ENCODE data around the gene JAZF1.
A peak's percentile ranks its signal among the peaks of the same experiment; 100 is the strongest.
"Not testable (repeated sequence)": the region's sequence is repeated elsewhere in the genome, so short reads cannot be mapped to it uniquely, and the experiment has no call there.

JAZF1 gene

GRCh38 chr7:27925573-27926201 is 254.9 kb downstream of the JAZF1 start:
- Histone ChIP-seq H2BK120ac (ENCODE audit: low read depth, low read length) (no peak overlapping the region), H2BK15ac (ENCODE audit: low read length) (no peak overlapping the region), H3K4me3 (ENCODE audit: low read length in 2 of 2) (no peak overlapping the region), H2AK5ac (ENCODE audit: low read depth, low read length) (no peak overlapping the region), H3K27me3 (ENCODE audit: control insufficient read depth in 3 of 3, insufficient read depth in 3 of 3, low read depth in 1 of 3, low read length in 3 of 3) (peaks cover 0 to 24% (median 0%) of the 10 kb centered on the region in 3 experiments), H3K9ac (ENCODE audit: low read depth, low read length, poor library complexity) (no peak overlapping the region), H4K8ac (ENCODE audit: low read depth, low read length) (no peak overlapping the region), H3K9me3 (replicated peaks in 1 of 2; ENCODE audit: control insufficient read depth in 2 of 2, insufficient read depth in 1 of 2, low read depth in 1 of 2, low read length in 2 of 2) (no peaks in the 10 kb centered on the region), H3K18ac (ENCODE audit: low read length) (no peak overlapping the region), H3K4me2 (ENCODE audit: insufficient read depth, low read length, poor library complexity, severe bottlenecking) (no peak overlapping the region), H3K4ac (ENCODE audit: low read length) (no peak overlapping the region), H4K91ac (ENCODE audit: low read depth, low read length, poor library complexity) (no peak overlapping the region), H3K4me1 (ENCODE audit: control insufficient read depth in 2 of 2, insufficient read depth in 1 of 2, low read depth in 1 of 2, low read length in 2 of 2) (peaks cover 1 to 4% of the 10 kb centered on the region in 2 donors), H2AFZ (ENCODE audit: low read length) (no peak overlapping the region), H3K14ac (ENCODE audit: low read length) (no peak overlapping the region), H3K79me1 (ENCODE audit: low read depth, low read length) (no peaks in the 10 kb centered on the region), H3K27ac (replicated peaks; ENCODE audit: low read length) (no peak overlapping the region), H2BK12ac (ENCODE audit: low read length) (no peak overlapping the region), H2BK5ac (ENCODE audit: low read length) (no peak overlapping the region), H3K36me3 (replicated peaks in 1 of 2; ENCODE audit: control insufficient read depth in 2 of 2, insufficient read depth in 2 of 2, low read length in 2 of 2) (no peaks in the 10 kb centered on the region), H3K23ac (ENCODE audit: low read depth, low read length, poor library complexity) (no peak overlapping the region)
- DNase-seq (ENCODE audit: low spot score): no peak
- WGBS, 2 donors (ENCODE audit: extremely low coverage in 2 of 2, insufficient read length in 2 of 2, insufficient replicate concordance in 1 of 2): no CpG with 5 or more reads among the region's 6 CpGs

GRCh38 chr7:27923642-27923980 is 257.0 kb downstream of the JAZF1 start:
- H3K36me3 ChIP-seq (replicated peaks in 1 of 2; ENCODE audit: control insufficient read depth in 2 of 2, insufficient read depth in 2 of 2, low read length in 2 of 2): no peaks in the 10 kb centered on the region
- no peak overlapping the region for H2BK15ac ChIP-seq (ENCODE audit: low read length)
- peak overlapping the region; percentile 20 for H3K18ac ChIP-seq (ENCODE audit: low read length)
- WGBS, 2 donors (ENCODE audit: extremely low coverage in 2 of 2, insufficient read length in 2 of 2, insufficient replicate concordance in 1 of 2): no CpG with 5 or more reads among the region's 4 CpGs
- no peaks in the 10 kb centered on the region for H3K9me3 ChIP-seq (replicated peaks in 1 of 2; ENCODE audit: control insufficient read depth in 2 of 2, insufficient read depth in 1 of 2, low read depth in 1 of 2, low read length in 2 of 2)
- no peak overlapping the region for H2AFZ ChIP-seq (ENCODE audit: low read length)
- H3K27ac ChIP-seq (replicated peaks; ENCODE audit: low read length): no peak overlapping the region
- H3K9ac ChIP-seq (ENCODE audit: low read depth, low read length, poor library complexity): no peak overlapping the region
- no peak for DNase-seq (ENCODE audit: low spot score)
- peaks cover 3 to 6% of the 10 kb centered on the region in 2 donors for H3K4me1 ChIP-seq (ENCODE audit: control insufficient read depth in 2 of 2, insufficient read depth in 1 of 2, low read depth in 1 of 2, low read length in 2 of 2)
- no peak overlapping the region for H2AK5ac ChIP-seq (ENCODE audit: low read depth, low read length)
- H2BK5ac ChIP-seq (ENCODE audit: low read length): no peak overlapping the region
- no peak overlapping the region for H3K4ac ChIP-seq (ENCODE audit: low read length)
- H3K27me3 ChIP-seq (ENCODE audit: control insufficient read depth in 3 of 3, insufficient read depth in 3 of 3, low read depth in 1 of 3, low read length in 3 of 3): peaks cover 0 to 11% (median 0%) of the 10 kb centered on the region in 3 experiments
- no peak overlapping the region for H4K8ac ChIP-seq (ENCODE audit: low read depth, low read length)
- no peak overlapping the region for H4K91ac ChIP-seq (ENCODE audit: low read depth, low read length, poor library complexity)
- H3K14ac ChIP-seq (ENCODE audit: low read length): no peak overlapping the region
- H2BK120ac ChIP-seq (ENCODE audit: low read depth, low read length): no peak overlapping the region
- H3K4me2 ChIP-seq (ENCODE audit: insufficient read depth, low read length, poor library complexity, severe bottlenecking): no peak overlapping the region
- H2BK12ac ChIP-seq (ENCODE audit: low read length): no peak overlapping the region
- H3K4me3 ChIP-seq (ENCODE audit: low read length in 2 of 2): no peak overlapping the region
- no peaks in the 10 kb centered on the region for H3K79me1 ChIP-seq (ENCODE audit: low read depth, low read length)
- H3K23ac ChIP-seq (ENCODE audit: low read depth, low read length, poor library complexity): peak overlapping the region; percentile 20

GRCh38 chr7:27922907-27923641 is 257.5 kb downstream of the JAZF1 start:
- H3K27me3 ChIP-seq (ENCODE audit: control insufficient read depth in 3 of 3, insufficient read depth in 3 of 3, low read depth in 1 of 3, low read length in 3 of 3): peaks cover 0 to 8% (median 0%) of the 10 kb centered on the region in 3 experiments
- H3K27ac ChIP-seq (replicated peaks; ENCODE audit: low read length): no peak overlapping the region
- H3K18ac ChIP-seq (ENCODE audit: low read length): peak overlapping the region; percentile 20
- no peak overlapping the region for H2BK5ac ChIP-seq (ENCODE audit: low read length)
- H2AFZ ChIP-seq (ENCODE audit: low read length): no peak overlapping the region
- H2AK5ac ChIP-seq (ENCODE audit: low read depth, low read length): no peak overlapping the region
- no peak overlapping the region for H3K4ac ChIP-seq (ENCODE audit: low read length)
- no peak overlapping the region for H4K8ac ChIP-seq (ENCODE audit: low read depth, low read length)
- no CpG with 5 or more reads among the region's 14 CpGs for WGBS, 2 donors (ENCODE audit: extremely low coverage in 2 of 2, insufficient read length in 2 of 2, insufficient replicate concordance in 1 of 2)
- no peak overlapping the region for H4K91ac ChIP-seq (ENCODE audit: low read depth, low read length, poor library complexity)
- H2BK12ac ChIP-seq (ENCODE audit: low read length): no peak overlapping the region
- H3K4me1 ChIP-seq (ENCODE audit: control insufficient read depth in 2 of 2, insufficient read depth in 1 of 2, low read depth in 1 of 2, low read length in 2 of 2): peaks cover 3 to 6% of the 10 kb centered on the region in 2 donors
- no peak overlapping the region for H3K4me3 ChIP-seq (ENCODE audit: low read length in 2 of 2)
- H3K23ac ChIP-seq (ENCODE audit: low read depth, low read length, poor library complexity): peak overlapping the region; percentile 20
- H3K4me2 ChIP-seq (ENCODE audit: insufficient read depth, low read length, poor library complexity, severe bottlenecking): no peak overlapping the region
- no peaks in the 10 kb centered on the region for H3K9me3 ChIP-seq (replicated peaks in 1 of 2; ENCODE audit: control insufficient read depth in 2 of 2, insufficient read depth in 1 of 2, low read depth in 1 of 2, low read length in 2 of 2)
- H3K79me1 ChIP-seq (ENCODE audit: low read depth, low read length): no peaks in the 10 kb centered on the region
- no peak overlapping the region for H2BK15ac ChIP-seq (ENCODE audit: low read length)
- no peak overlapping the region for H3K9ac ChIP-seq (ENCODE audit: low read depth, low read length, poor library complexity)
- H2BK120ac ChIP-seq (ENCODE audit: low read depth, low read length): no peak overlapping the region
- H3K14ac ChIP-seq (ENCODE audit: low read length): no peak overlapping the region
- H3K36me3 ChIP-seq (replicated peaks in 1 of 2; ENCODE audit: control insufficient read depth in 2 of 2, insufficient read depth in 2 of 2, low read length in 2 of 2): no peaks in the 10 kb centered on the region
- DNase-seq (ENCODE audit: low spot score): no peak

DNA sequence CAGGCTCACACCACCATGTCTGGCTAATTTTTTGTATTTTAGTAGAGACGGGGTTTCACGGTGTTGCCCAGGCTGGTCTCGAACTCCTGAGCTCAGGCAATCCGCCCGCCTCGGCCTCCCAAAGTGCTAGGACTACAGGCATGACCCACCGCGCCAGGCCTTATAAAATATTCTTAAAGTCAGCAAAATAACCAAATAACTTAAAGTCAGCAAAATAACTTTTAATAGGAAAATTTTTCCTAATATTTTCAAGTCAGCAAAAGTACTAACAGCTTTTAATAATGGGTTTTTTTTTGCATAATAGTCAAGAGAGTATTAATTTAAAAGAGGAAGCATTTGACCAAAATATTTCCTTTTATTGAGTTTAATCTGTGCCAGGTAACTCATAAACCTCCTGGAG is 258.2 kb downstream of the JAZF1 start:
- H3K9ac ChIP-seq (ENCODE audit: low read depth, low read length, poor library complexity); H2BK15ac ChIP-seq (ENCODE audit: low read length); H3K4ac ChIP-seq (ENCODE audit: low read length); H2AFZ ChIP-seq (ENCODE audit: low read length); H3K23ac ChIP-seq (ENCODE audit: low read depth, low read length, poor library complexity); H3K4me2 ChIP-seq (ENCODE audit: insufficient read depth, low read length, poor library complexity, severe bottlenecking); H3K27ac ChIP-seq (replicated peaks; ENCODE audit: low read length); H3K27me3 ChIP-seq (ENCODE audit: control insufficient read depth in 3 of 3, insufficient read depth in 3 of 3, low read depth in 1 of 3, low read length in 3 of 3); H4K8ac ChIP-seq (ENCODE audit: low read depth, low read length); H4K91ac ChIP-seq (ENCODE audit: low read depth, low read length, poor library complexity); H3K4me1 ChIP-seq (ENCODE audit: control insufficient read depth in 2 of 2, insufficient read depth in 1 of 2, low read depth in 1 of 2, low read length in 2 of 2); H3K79me1 ChIP-seq (ENCODE audit: low read depth, low read length); H2AK5ac ChIP-seq (ENCODE audit: low read depth, low read length); H2BK12ac ChIP-seq (ENCODE audit: low read length); H3K18ac ChIP-seq (ENCODE audit: low read length); H3K9me3 ChIP-seq (replicated peaks in 1 of 2; ENCODE audit: control insufficient read depth in 2 of 2, insufficient read depth in 1 of 2, low read depth in 1 of 2, low read length in 2 of 2); H2BK120ac ChIP-seq (ENCODE audit: low read depth, low read length); H2BK5ac ChIP-seq (ENCODE audit: low read length); H3K14ac ChIP-seq (ENCODE audit: low read length); H3K36me3 ChIP-seq (replicated peaks in 1 of 2; ENCODE audit: control insufficient read depth in 2 of 2, insufficient read depth in 2 of 2, low read length in 2 of 2); H3K4me3 ChIP-seq (ENCODE audit: low read length in 2 of 2); DNase-seq (ENCODE audit: low spot score): not testable (repeated sequence)
- WGBS, 2 donors (ENCODE audit: extremely low coverage in 2 of 2, insufficient read length in 2 of 2, insufficient replicate concordance in 1 of 2): no CpG with 5 or more reads among the region's 8 CpGs
